Heart left ventricle (tissue), 16 donors: ENCODE results near the gene RAB8A. TPM values are rescaled to one million over a fixed set of nuclear protein-coding genes. Genes with fewer than 3 reads are reported as not detected.

ENCODE experiments used
- ATAC-seq, 4 donors: fragments of 200-7000 bp; cut with Tn5 transposase; one replicate each; pipeline ENCODE4 v1.9.1; 2020 to 2022; ENCODE audit warnings: moderate library complexity in 4 of 4, mild to moderate bottlenecking in 3 of 4, moderate number of reproducible peaks in 1 of 4
- DNase-seq, 5 donors: peaks; one replicate each; pipeline ENCODE4 v3.0.0-alpha.2; 2020
- H3K27ac ChIP-seq, 12 donors: fragments of 200-600 bp; sonication (generic) in 4 of 12; one replicate each; pipeline versions ENCODE4 v1.5.0 to v1.8.0; 2016 to 2022; ENCODE audit warnings: mild to moderate bottlenecking in 2 of 12
- H3K27me3 ChIP-seq, 9 donors: fragments of 200-600 bp; sonication (generic) in 2 of 9; one replicate each; pipeline versions ENCODE4 v1.5.1 to v1.8.0; 2016 to 2022; ENCODE audit warnings: mild to moderate bottlenecking in 3 of 9
- H3K36me3 ChIP-seq, 9 donors: fragments of 200-600 bp; sonication (generic) in 2 of 9; one replicate each; pipeline versions ENCODE4 v1.5.0 to v1.8.0; 2018 to 2022; ENCODE audit warnings: mild to moderate bottlenecking in 2 of 9
- H3K4me1 ChIP-seq, 12 donors: fragments of 200-600 bp; sonication (generic) in 4 of 12; one replicate each; pipeline versions ENCODE4 v1.5.0 to v1.8.0; 2016 to 2022; ENCODE audit warnings: mild to moderate bottlenecking in 3 of 12
- H3K4me3 ChIP-seq, 12 donors: fragments of 200-600 bp; sonication (generic) in 4 of 12; one replicate each; pipeline versions ENCODE4 v1.5.0 to v1.8.0; 2017 to 2022; ENCODE audit warnings: mild to moderate bottlenecking in 9 of 12, moderate library complexity in 4 of 12
- H3K9me3 ChIP-seq, 12 donors: fragments of 200-600 bp; sonication (generic) in 4 of 12; one replicate each; pipeline versions ENCODE4 v1.5.0 to v1.8.0; 2016 to 2022; ENCODE audit warnings: mild to moderate bottlenecking in 1 of 12
- CTCF ChIP-seq, 12 donors: fragments of 200-600 bp; sonication (generic) in 4 of 12; IDR thresholded peaks; one replicate each; pipeline versions ENCODE4 v1.5.0 to v1.8.0; 2018 to 2022; ENCODE audit warnings: antibody characterized with exemption in 12 of 12, mild to moderate bottlenecking in 5 of 12
- POLR2A ChIP-seq, 2 donors: fragments of 450-650 bp; IDR thresholded peaks; one replicate each; pipeline ENCODE4 v1.6.1; 2017; ENCODE audit warnings: antibody characterized with exemption in 2 of 2, mild to moderate bottlenecking in 2 of 2, moderate library complexity in 2 of 2
- WGBS, 4 donors: extraction: QIAGEN DNeasy Blood & Tissue Kit in 2 of 4; methylation state at CpG; one replicate each; pipeline versions ENCODE4 v1.1.5 to v1.1.7; 2013 to 2018; 5-methylcytosine and 5-hydroxymethylcytosine counted together
- intact Hi-C, 10 donors: fragments of 100-400 bp; cut with DNase I; formaldehyde crosslinking; loops; one replicate each; pipeline versions ENCODE4 v1.11.1 to v1.14.2; 2022
- polyA plus RNA-seq, 2 donors: library from polyadenylated mRNA; stranded (reverse); fragments of 200-250 nt; gene quantifications; one replicate each; pipeline ENCODE4 v1.2.3, GENCODE V29; 2013
- total RNA-seq, 9 donors: library from RNA; depleted of rRNA in 2 of 9; stranded (reverse); fragments of >200 nt in 2 of 9; fragmentation: NEBNext Ultra II Directional in 3 of 9; extraction: Animal tissue kit (Norgen Biotek cat#: 25700) in 3 of 9; gene quantifications; one replicate each; pipeline versions ENCODE4 v1.1.0 to v1.2.4, GENCODE V29; 2016 to 2023
- donor health status: ischemic (EF 13 %, LVEDD 7.1; RV severe dilation, severe dysfunction).
- donor health status: healthy with polysubstance abuse.
- donor health status: DM: no; HTN: yes; CAD: no.
- donor health status: DM: no; HTN: no; CAD: no.
- donor health status: ischemic (EF 25% LVEDD 6.9; RV normal size, moderate dysfunction).
- donor health status: ischemic (EF 25% LVEDD 5.7; RV mildly dilated, moderate dysfunction).
- donor health status: healthy.
- donor health status: DM: yes; HTN: yes; CAD: no.
- donor health status: ischemic (EF 35%, LVEDD 5.7; RV mildly dilated, moderate dysfunction).
- donor health status: nonischemic (EF 11% LVEDD 7.7; RV severe dilation, severe dysfunction).
- donor health status: DM: yes; HTN: yes; CAD: no.
- donor health status: PGD.
- donor health status: ischemic (EF 29% LVEDD 5.4; RV normal size, mild dysfunction).
- donor health status: nonischemic (EF 23%, LVEDD 6.1; RV moderate dilation, normal function).

Gene RAB8A
- total and polyA plus RNA-seq, 11 donors, result 7.8 to 53.7 (median 23.7) TPM

- Histone ChIP-seq H3K9me3 (no peaks in the 10 kb centered on the region), H3K27ac (no peak overlapping the region), H3K27me3 (no peaks in the 10 kb centered on the region), H3K36me3 (peaks cover 0 to 36% (median 30%) of the 10 kb centered on the region in 9 donors), H3K4me1 (peaks cover 0 to 12% (median 0%) of the 10 kb centered on the region in 12 donors), H3K4me3 (no peak overlapping the region)
- DNase-seq, result no peak
- intact Hi-C loops, result no loop called here
- TF ChIP-seq POLR2A (IDR thresholded peaks at IDR 0.05) (no peak), CTCF (IDR thresholded peaks at IDR 0.05) (no peak)
- WGBS, 4 donors, result 75 to 95% (median 89%) methylated on average over 4 of the region's 4 CpGs
- no peak for ATAC-seq
Measured at GRCh38 chr19:16135430-16136127, 23.9 kb downstream of the RAB8A start.

- DNase-seq (no peak), ATAC-seq (peak in 3 of 4 donors; percentile 41 to 67 (median 66))
- Histone ChIP-seq H3K27me3 (no peaks in the 10 kb centered on the region), H3K9me3 (no peaks in the 10 kb centered on the region), H3K27ac (no peak overlapping the region), H3K4me3 (no peak overlapping the region), H3K36me3 (peaks cover 0 to 29% (median 23%) of the 10 kb centered on the region in 9 donors), H3K4me1 (peaks cover 0 to 20% (median 0%) of the 10 kb centered on the region in 12 donors)
- TF ChIP-seq POLR2A (IDR thresholded peaks at IDR 0.05), result no peak
- TF ChIP-seq CTCF (IDR thresholded peaks at IDR 0.05), result no peak
- WGBS, 4 donors, result 49 to 54% (median 51%) methylated on average over 16 of the region's 16 CpGs
- intact Hi-C loops, result no loop called here
Measured at GRCh38 chr19:16136185-16136999, 24.7 kb downstream of the RAB8A start.

GRCh38 chr19:16139752-16140151 lies 28.1 kb downstream of the RAB8A start:
- ATAC-seq (no peak), DNase-seq (no peak)
- no peak for TF ChIP-seq POLR2A (IDR thresholded peaks at IDR 0.05)
- TF ChIP-seq CTCF (IDR thresholded peaks at IDR 0.05), result no peak
- H3K4me3 ChIP-seq, result no peak overlapping the region
- peaks cover 0 to 34% (median 0%) of the 10 kb centered on the region in 12 donors for H3K4me1 ChIP-seq
- no peaks in the 10 kb centered on the region for H3K9me3 ChIP-seq
- H3K27me3 ChIP-seq, result peaks cover 0 to 18% (median 0%) of the 10 kb centered on the region in 9 donors
- WGBS, 4 donors, result 51 to 58% (median 54%) methylated on average over 12 to 13 of the region's 13 CpGs
- no peaks in the 10 kb centered on the region for H3K36me3 ChIP-seq
- intact Hi-C loops, result no loop called here
- H3K27ac ChIP-seq, result no peak overlapping the region

DNA sequence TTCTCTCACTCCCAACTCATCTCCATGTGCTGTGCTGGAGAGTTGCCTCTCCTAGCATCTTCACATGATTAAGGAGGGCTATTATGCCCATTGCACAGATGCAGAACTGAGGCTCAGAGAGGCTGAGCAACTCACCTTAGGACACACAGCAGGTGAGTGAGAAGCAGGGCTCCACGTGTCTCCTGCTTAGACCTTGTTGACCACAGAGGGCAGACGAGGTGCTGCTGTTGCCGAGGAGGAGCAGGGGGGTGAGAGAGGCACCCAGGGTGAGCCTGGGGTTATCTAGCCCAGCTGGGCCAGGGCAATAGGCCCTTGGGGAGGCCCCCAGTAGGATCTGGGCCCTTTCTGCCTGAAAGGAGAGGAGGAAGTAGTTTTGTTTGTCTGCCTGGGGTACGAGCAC lies 29.4 kb downstream of the RAB8A start:
- DNase-seq, result no peak
- 51 to 74% (median 66%) methylated on average over 4 of the region's 4 CpGs for WGBS, 4 donors
- TF ChIP-seq POLR2A (IDR thresholded peaks at IDR 0.05) (no peak), CTCF (IDR thresholded peaks at IDR 0.05) (no peak)
- ATAC-seq, result no peak
- Histone ChIP-seq H3K9me3 (no peaks in the 10 kb centered on the region), H3K4me1 (peaks cover 0 to 44% (median 0%) of the 10 kb centered on the region in 12 donors), H3K27ac (no peak overlapping the region), H3K27me3 (peaks cover 0 to 18% (median 0%) of the 10 kb centered on the region in 9 donors), H3K36me3 (no peaks in the 10 kb centered on the region), H3K4me3 (no peak overlapping the region)
- intact Hi-C loops, result no loop called here
